ENCODE results near the gene AIDA.
"Not testable (repeated sequence)": the region's sequence is repeated elsewhere in the genome, so short reads cannot be mapped to it uniquely, and the experiment has no call there.

The AIDA gene

GRCh38 chr1:222751255-222751654 lies 39.0 kb upstream of the AIDA start:
- H3K4me3 ChIP-seq (ENCODE audit: low read depth, low read length): no peak overlapping the region
- DNase-seq: no peak
- no peaks in the 10 kb centered on the region for H3K9me3 ChIP-seq (ENCODE audit: severe bottlenecking)
- H3K27ac ChIP-seq: no peak overlapping the region
- no peaks in the 10 kb centered on the region for H3K27me3 ChIP-seq (ENCODE audit: insufficient read depth, low read depth, severe bottlenecking)
- TF ChIP-seq CTCF (IDR thresholded peaks at IDR 0.05; ENCODE audit: low read depth, low read length): no peak
- no peaks in the 10 kb centered on the region for H3K36me3 ChIP-seq

- H3K27me3 ChIP-seq (ENCODE audit: insufficient read depth, low read depth, severe bottlenecking): no peaks in the 10 kb centered on the region
- H3K27ac ChIP-seq: no peak overlapping the region
- H3K9me3 ChIP-seq (ENCODE audit: severe bottlenecking): no peaks in the 10 kb centered on the region
- TF ChIP-seq CTCF (IDR thresholded peaks at IDR 0.05; ENCODE audit: low read depth, low read length): no peak
- H3K36me3 ChIP-seq: no peaks in the 10 kb centered on the region
- no peak for DNase-seq
- H3K4me3 ChIP-seq (ENCODE audit: low read depth, low read length): no peak overlapping the region
These were observed 38.4 kb upstream of the AIDA start for GRCh38 chr1:222750651-222751050.

- Histone ChIP-seq H3K36me3 (no peaks in the 10 kb centered on the region), H3K9me3 (ENCODE audit: severe bottlenecking) (no peaks in the 10 kb centered on the region), H3K4me3 (ENCODE audit: low read depth, low read length) (no peak overlapping the region), H3K27me3 (ENCODE audit: insufficient read depth, low read depth, severe bottlenecking) (no peaks in the 10 kb centered on the region), H3K27ac (no peak overlapping the region)
- no peak for TF ChIP-seq CTCF (IDR thresholded peaks at IDR 0.05; ENCODE audit: low read depth, low read length)
- DNase-seq: no peak
These were observed 37.6 kb upstream of the AIDA start for GRCh38 chr1:222749927-222750326.

- H3K4me3 ChIP-seq (ENCODE audit: low read depth, low read length); H3K36me3 ChIP-seq; H3K27me3 ChIP-seq (ENCODE audit: insufficient read depth, low read depth, severe bottlenecking); H3K27ac ChIP-seq; DNase-seq; H3K9me3 ChIP-seq (ENCODE audit: severe bottlenecking): not testable (repeated sequence)
These were observed 29.6 kb upstream of the AIDA start for GRCh38 chr1:222741630-222742457.

- Histone ChIP-seq H3K27ac (no peak overlapping the region), H3K27me3 (ENCODE audit: insufficient read depth, low read depth, severe bottlenecking) (no peaks in the 10 kb centered on the region), H3K4me3 (ENCODE audit: low read depth, low read length) (no peak overlapping the region), H3K36me3 (no peaks in the 10 kb centered on the region), H3K9me3 (ENCODE audit: severe bottlenecking) (no peaks in the 10 kb centered on the region)
- no peak for TF ChIP-seq CTCF (IDR thresholded peaks at IDR 0.05; ENCODE audit: low read depth, low read length)
- no peak for DNase-seq
These were observed 27.6 kb upstream of the AIDA start for GRCh38 chr1:222739929-222740328.

- H3K27me3 ChIP-seq (ENCODE audit: insufficient read depth, low read depth, severe bottlenecking): no peaks in the 10 kb centered on the region
- no peaks in the 10 kb centered on the region for H3K36me3 ChIP-seq
- H3K27ac ChIP-seq: no peak overlapping the region
- DNase-seq: no peak
- no peaks in the 10 kb centered on the region for H3K9me3 ChIP-seq (ENCODE audit: severe bottlenecking)
- TF ChIP-seq CTCF (IDR thresholded peaks at IDR 0.05; ENCODE audit: low read depth, low read length): no peak
- no peak overlapping the region for H3K4me3 ChIP-seq (ENCODE audit: low read depth, low read length)
These were observed 27.2 kb upstream of the AIDA start for GRCh38 chr1:222739465-222739864.
